RWPE1 (cell line): ENCODE results near the gene ETV5.
A peak's percentile ranks its signal among the peaks of the same experiment; 100 is the strongest.

Source experiments
- CTCF ChIA-PET: fragments of 350-600 bp; sonication (Branson Sonifier 250); formaldehyde crosslinking; extraction: SDS; loops from one replicate; lab custom pipeline; 2021; lab: Yijun Ruan, JAX
- POLR2A ChIA-PET: fragments of 400-600 bp; formaldehyde crosslinking; extraction: SDS; loops from one replicate; lab custom pipeline; 2020; ENCODE audit warnings: antibody characterized with exemption; ENCODE audit not compliant: low non-redundant PET; lab: Yijun Ruan, JAX
- DNase-seq: peaks from one replicate; pipeline ENCODE4 v3.0.0; 2012; ENCODE audit warnings: low spot score
- H3K27ac ChIP-seq: fragments of 450-650 bp; 2 replicates; pipeline ENCODE4 v1.5.1; 2017
- CTCF ChIP-seq: fragments of 450-650 bp; conservative IDR thresholded peaks from 2 replicates; pipeline ENCODE4 v1.5.1; 2017; ENCODE audit warnings: low read depth, mild to moderate bottlenecking

ETV5 gene

GRCh38 chr3:186108106-186108940 is 566 bp downstream of the ETV5 start:
- H3K27ac ChIP-seq, result peak overlapping the region; percentile 82
- ChIA-PET CTCF (interaction anchor here (0.6 to 1.2 kb wide), 4 partner anchors 52 to 533 kb away, joined by 3 to 4 read pairs (median 4); no protein-coding TSS in a partner anchor), POLR2A (interaction anchor here (0.5 to 0.7 kb wide), 2 partner anchors 44 to 448 kb away, joined by 3 to 9 read pairs; no protein-coding TSS in a partner anchor)
- TF ChIP-seq CTCF, result no peak
- peak; percentile 70 for DNase-seq

DNA sequence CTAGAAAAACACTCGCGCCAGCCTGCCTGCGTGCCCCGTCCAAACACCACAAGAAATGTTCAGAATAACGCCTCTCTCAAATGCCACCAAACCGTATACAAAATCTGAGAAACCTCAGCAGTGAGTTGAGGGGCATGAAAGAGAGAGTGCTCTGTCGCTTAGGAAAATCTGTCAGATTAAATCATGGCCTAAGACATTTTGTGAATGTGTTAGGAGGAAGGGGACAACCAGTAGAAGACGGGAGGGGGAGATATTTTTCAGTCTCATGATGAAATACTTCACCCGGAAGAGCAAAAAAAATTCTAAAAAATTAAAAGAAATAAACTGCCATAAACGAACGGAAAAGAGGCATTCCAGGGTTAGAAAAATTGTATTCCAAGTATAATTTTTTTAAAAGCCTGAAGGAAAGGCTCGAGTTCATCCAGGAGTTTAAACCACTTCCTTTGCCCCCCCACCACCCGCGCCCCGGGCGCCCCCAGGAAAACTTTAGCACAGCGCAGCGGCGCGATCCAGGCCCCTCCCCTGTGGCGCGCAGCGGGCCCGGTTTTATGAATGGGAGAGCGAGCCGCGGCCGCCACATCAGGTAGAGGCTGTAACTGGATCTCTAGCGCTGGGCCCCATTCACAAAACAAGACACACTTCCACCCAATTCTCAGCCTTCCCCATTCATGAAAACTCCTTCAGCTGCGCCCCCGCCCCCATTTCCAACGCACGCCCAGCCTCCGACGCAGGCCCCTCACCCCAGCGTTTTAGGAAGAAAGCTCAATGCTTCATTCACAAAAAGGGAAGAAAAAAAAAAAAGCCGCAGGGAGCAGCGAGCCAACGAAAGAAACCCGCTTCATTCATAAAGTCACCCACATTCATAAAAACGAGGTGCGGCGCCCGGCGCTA is 1.4 kb downstream of the ETV5 start:
- ChIA-PET CTCF (interaction anchor here (0.7 kb wide), 1 partner anchor 532 kb away, joined by 3 read pairs; no protein-coding TSS in a partner anchor), POLR2A (interaction anchor here (0.5 to 0.7 kb wide), 3 partner anchors 45 to 835 kb away, joined by 3 to 9 read pairs (median 6); no protein-coding TSS in a partner anchor)
- no peak for TF ChIP-seq CTCF
- peak; percentile 77 for DNase-seq
- H3K27ac ChIP-seq, result peak overlapping the region; percentile 82

DNA sequence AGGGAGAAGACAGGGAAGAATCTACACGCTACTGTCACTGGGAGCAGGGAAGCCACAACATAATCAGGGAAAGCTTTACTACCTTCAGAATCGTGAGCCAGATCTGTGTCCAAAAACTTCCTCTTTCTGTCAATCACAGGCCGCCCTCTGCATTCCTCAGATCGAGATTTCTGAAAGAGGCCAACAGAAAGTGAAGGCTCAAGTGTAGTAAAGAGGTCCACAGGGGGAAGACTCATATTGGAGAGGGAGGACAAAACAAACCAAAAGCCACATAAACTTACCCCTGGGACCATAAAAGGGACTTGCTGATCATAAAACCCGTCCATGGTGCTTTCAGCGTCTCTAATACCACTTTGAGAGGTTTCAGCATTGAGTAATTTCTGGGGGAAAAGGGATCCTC is 3.3 kb downstream of the ETV5 start:
- H3K27ac ChIP-seq, result no peak overlapping the region
- TF ChIP-seq CTCF, result no peak
- no peak for DNase-seq
- POLR2A ChIA-PET, result no interaction called here
- CTCF ChIA-PET, result interaction anchor here (0.6 kb wide), 1 partner anchor 31 kb away, joined by 3 read pairs; no protein-coding TSS in a partner anchor

DNA sequence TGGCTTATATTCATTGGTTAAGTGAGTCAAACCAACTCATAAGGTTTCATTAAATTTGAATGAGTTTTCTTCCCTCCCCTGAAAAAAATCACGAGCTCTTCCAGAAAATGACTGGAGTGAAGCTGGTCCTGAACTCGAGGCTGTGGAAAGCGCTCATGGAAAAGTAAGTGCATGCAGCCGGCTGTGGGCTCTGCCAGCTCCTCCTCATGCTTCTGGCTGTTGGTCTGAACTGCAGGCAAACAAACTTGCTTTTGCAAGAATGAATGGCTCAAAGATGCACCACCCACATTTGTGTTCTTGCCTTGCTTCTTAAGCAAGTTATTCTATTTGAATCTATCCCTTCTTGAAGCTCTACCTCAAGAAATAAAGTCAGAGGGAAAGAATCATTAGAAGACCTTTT is 6.2 kb downstream of the ETV5 start:
- ChIA-PET POLR2A (interaction anchor here (0.7 kb wide), 1 partner anchor 320 kb away, joined by 8 read pairs; no protein-coding TSS in a partner anchor), CTCF (interaction anchor here (0.6 kb wide), 1 partner anchor 346 kb away, joined by 3 read pairs; no protein-coding TSS in a partner anchor)
- DNase-seq, result no peak

DNA sequence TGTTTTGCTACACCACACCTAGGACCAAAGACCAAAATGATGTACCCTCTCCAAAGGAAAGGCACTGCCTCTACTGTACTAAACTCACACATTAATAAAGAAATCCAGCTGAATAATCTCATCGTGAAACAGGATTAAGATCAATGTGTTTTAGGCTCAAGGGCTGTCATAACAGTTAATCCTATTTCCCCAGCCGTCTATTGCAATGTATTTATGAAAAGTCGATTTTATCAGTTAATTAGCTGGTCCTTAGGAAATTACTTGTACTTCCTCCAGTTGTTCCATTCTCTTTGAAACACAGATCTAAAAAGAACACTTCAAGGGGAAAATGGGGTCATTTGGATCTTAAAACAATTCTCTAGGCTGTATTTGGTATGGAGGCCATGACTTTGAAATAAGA is 8.5 kb downstream of the ETV5 start:
- POLR2A ChIA-PET, result no interaction called here
- no peak overlapping the region for H3K27ac ChIP-seq
- TF ChIP-seq CTCF, result no peak
- CTCF ChIA-PET, result no interaction called here
- DNase-seq, result no peak

More for the DNA sequence above, 6.2 kb downstream of the ETV5 start:
- no peak for TF ChIP-seq CTCF
- peak overlapping the region; percentile 28; the same call in 1 of the 2 replicates for H3K27ac ChIP-seq

GRCh38 chr3:186099178-186099577 is 9.7 kb downstream of the ETV5 start:
- ChIA-PET POLR2A (no interaction called here), CTCF (interaction anchor here (0.5 to 1.1 kb wide), 2 partner anchors 71 to 518 kb away, joined by 3 read pairs; no protein-coding TSS in a partner anchor)
- H3K27ac ChIP-seq, result peak overlapping the region; percentile 59
- DNase-seq, result no peak
- no peak for TF ChIP-seq CTCF
